Panc1 (cell line): ENCODE data around the gene LURAP1L. TPM values are rescaled to one million over a fixed set of nuclear protein-coding genes. Genes with fewer than 3 reads are reported as not detected.

Source experiments
- ATAC-seq: fragments of 200-7000 bp; cut with Tn5 transposase; 2 replicates; pipeline ENCODE4 v1.9.1; 2020; ENCODE audit warnings: mild to moderate bottlenecking, moderate library complexity
- BruUV-seq: library from RNA; stranded (reverse); fragments of 400-500 nt; replicated peaks from 2 replicates; lab custom pipeline; 2021; lab: Mats Ljungman, UMichigan
- CTCF ChIA-PET: fragments of 300-600 bp; sonication (Branson Sonifier 250); formaldehyde crosslinking; loops from one replicate; lab custom pipeline; 2022; ENCODE audit warnings: antibody characterized with exemption; lab: Charles Lee
- POLR2A ChIA-PET: fragments of 300-600 bp; sonication (Branson Sonifier 250); formaldehyde crosslinking; loops from one replicate; lab custom pipeline; 2022; ENCODE audit warnings: antibody characterized with exemption; lab: Charles Lee
- DNase-seq: peaks from one replicate; pipeline ENCODE4 v3.0.0-alpha.2; 2010; ENCODE audit warnings: low read depth, low spot score
- H3K27ac ChIP-seq: 2 replicates; pipeline ENCODE4 v1.5.1; 2011; ENCODE audit warnings: mild to moderate bottlenecking, low read length, inconsistent platforms
- H3K27me3 ChIP-seq: fragments of 200-500 bp; sonication (Bioruptor generic); 2 replicates; pipeline ENCODE4 v1.6.0; 2014; ENCODE audit warnings: low read length, inconsistent platforms; ENCODE audit not compliant: control insufficient read depth, insufficient read depth
- H3K36me3 ChIP-seq: fragments of 200-500 bp; sonication (Bioruptor generic); 2 replicates; pipeline ENCODE4 v1.5.1; 2014; ENCODE audit warnings: inconsistent platforms, mild to moderate bottlenecking, low read length, moderate library complexity; ENCODE audit not compliant: control insufficient read depth, insufficient read depth
- H3K4me1 ChIP-seq: 2 replicates; pipeline ENCODE4 v1.5.1; 2011; ENCODE audit warnings: inconsistent platforms, mild to moderate bottlenecking, low read length, moderate library complexity; ENCODE audit not compliant: control insufficient read depth, insufficient read depth
- H3K4me3 ChIP-seq, 2 experiments: 2 replicates each; pipeline ENCODE4 v1.5.1; 2011 to 2012; ENCODE audit warnings: low read depth in 2 of 2, low read length in 2 of 2, mild to moderate bottlenecking in 2 of 2, inconsistent platforms in 1 of 2, moderate library complexity in 1 of 2
- H3K9me3 ChIP-seq: fragments of 200-500 bp; sonication (Bioruptor generic); 2 replicates; pipeline ENCODE4 v1.5.1; 2014; ENCODE audit warnings: low read depth, mild to moderate bottlenecking, inconsistent platforms, low read length, moderate library complexity; ENCODE audit not compliant: control insufficient read depth, insufficient read depth
- CTCF ChIP-seq: fragments of 450-650 bp; IDR thresholded peaks from 2 replicates; pipeline ENCODE4 v1.5.1; 2017; ENCODE audit warnings: mild to moderate bottlenecking
- POLR2AphosphoS5 ChIP-seq: IDR thresholded peaks from 2 replicates; pipeline ENCODE4 v1.6.1; 2012; ENCODE audit warnings: mild to moderate bottlenecking, low read depth, low read length, moderate library complexity
- REST ChIP-seq, 2 experiments: IDR thresholded peaks; 2 replicates each; pipeline ENCODE4 v1.6.1; 2011 to 2012; ENCODE audit warnings: low read depth in 2 of 2, control low read depth in 1 of 2, low read length in 1 of 2, mild to moderate bottlenecking in 1 of 2, moderate library complexity in 1 of 2; ENCODE audit not compliant: insufficient read depth in 1 of 2
- SIN3A ChIP-seq: IDR thresholded peaks from 2 replicates; pipeline ENCODE4 v1.6.1; 2012; ENCODE audit warnings: low read depth, mild to moderate bottlenecking, low read length, moderate library complexity, borderline replicate concordance; ENCODE audit not compliant: insufficient read depth
- TCF7L2 ChIP-seq: IDR thresholded peaks from 2 replicates; pipeline ENCODE4 v1.6.1; 2011; ENCODE audit warnings: mild to moderate bottlenecking, low read depth, low read length, inconsistent platforms
- in situ Hi-C: cut with HindIII; loops from 2 replicates; pipeline ENCODE4 v1.10.0; 2016; ENCODE audit warnings: low sequenced_read_pairs, low pct_unique_long_range_greater_than_20kb
- intact Hi-C: fragments of 100-400 bp; cut with micrococcal nuclease; formaldehyde crosslinking; loops from one replicate; pipeline ENCODE4 v1.10.0; 2022; ENCODE audit not compliant: unreplicated experiment
- total RNA-seq: library from RNA; stranded (reverse); gene quantifications from one replicate; pipeline ENCODE4 v1.2.1, GENCODE V29; 2021; ENCODE audit not compliant: unreplicated experiment

Gene LURAP1L
- total RNA-seq, 1 experiment from 2014 or later, result 6.8 TPM

- Histone ChIP-seq H3K9me3 (no peaks in the 10 kb centered on the region), H3K27me3 (no peaks in the 10 kb centered on the region), H3K36me3 (no peaks in the 10 kb centered on the region), H3K27ac (no peak overlapping the region), H3K4me3 (no peak overlapping the region), H3K4me1 (no peaks in the 10 kb centered on the region)
- DNase-seq (no peak), ATAC-seq (no peak)
- CTCF ChIA-PET, result no interaction called here
- POLR2A ChIA-PET, result no interaction called here
- no peak for TF ChIP-seq REST (IDR thresholded peaks at IDR 0.05; ENCODE audit: insufficient read depth in 1 of 2, low read depth in 2 of 2, low read length in 1 of 2)
- no peak for TF ChIP-seq TCF7L2
- TF ChIP-seq CTCF, result no peak
- TF ChIP-seq SIN3A, result no peak
- no peak for TF ChIP-seq POLR2AphosphoS5
- intact Hi-C loops, result no loop called here
- in situ Hi-C loops, result no loop called here
- no TSS peak for BruUV-seq
Measured at GRCh38 chr9:12732971-12733370, 41.8 kb upstream of the LURAP1L start.

GRCh38 chr9:12735665-12736064 is 39.2 kb upstream of the LURAP1L start:
- H3K4me1 ChIP-seq, result no peaks in the 10 kb centered on the region
- no peak overlapping the region for H3K27ac ChIP-seq
- DNase-seq, result no peak
- no peak for TF ChIP-seq CTCF
- TF ChIP-seq SIN3A, result no peak
- no peak for TF ChIP-seq REST (IDR thresholded peaks at IDR 0.05; ENCODE audit: insufficient read depth in 1 of 2, low read depth in 2 of 2, low read length in 1 of 2)
- TF ChIP-seq TCF7L2, result no peak
- no peak for TF ChIP-seq POLR2AphosphoS5
- H3K36me3 ChIP-seq, result no peaks in the 10 kb centered on the region
- POLR2A ChIA-PET, result no interaction called here
- H3K9me3 ChIP-seq, result no peaks in the 10 kb centered on the region
- no peak for ATAC-seq
- BruUV-seq, result no TSS peak
- in situ Hi-C loops (no loop called here), intact Hi-C loops (no loop called here)
- CTCF ChIA-PET, result no interaction called here
- no peaks in the 10 kb centered on the region for H3K27me3 ChIP-seq
- H3K4me3 ChIP-seq, result no peak overlapping the region
